GM06990 (cell line): Measurements from ENCODE around the gene WDCP.

Source experiments
- DNase-seq: peaks from one replicate; pipeline ENCODE4 v3.0.0-alpha.2; 2011; ENCODE audit not compliant: insufficient read length; ENCODE audit errors: extremely low read depth
- H3K27me3 ChIP-seq: replicated peaks from 2 replicates; pipeline ENCODE4 v1.6.0; 2011; ENCODE audit warnings: low read length; ENCODE audit not compliant: control insufficient read depth, insufficient read depth
- H3K36me3 ChIP-seq: 2 replicates; pipeline ENCODE4 v1.5.1; 2011; ENCODE audit warnings: low read length; ENCODE audit not compliant: control insufficient read depth, insufficient read depth
- H3K4me3 ChIP-seq: replicated peaks from 2 replicates; pipeline ENCODE4 v1.5.1; 2011; ENCODE audit warnings: low read depth, mild to moderate bottlenecking, control low read depth, low read length
- CTCF ChIP-seq: IDR thresholded peaks from 2 replicates; pipeline ENCODE4 v1.5.1; 2011; ENCODE audit warnings: low read length, control low read depth, mild to moderate bottlenecking, inconsistent platforms; ENCODE audit not compliant: insufficient read depth, poor library complexity, severe bottlenecking

Gene WDCP

GRCh38 chr2:24020244-24020643 is 26.9 kb downstream of the WDCP start:
- no peaks in the 10 kb centered on the region for H3K27me3 ChIP-seq
- no peak for DNase-seq
- TF ChIP-seq CTCF, result no peak
- H3K36me3 ChIP-seq, result peaks cover 7% of the 10 kb centered on the region
- H3K4me3 ChIP-seq, result no peak overlapping the region

GRCh38 chr2:24019729-24020128 is 27.5 kb downstream of the WDCP start:
- DNase-seq, result no peak
- H3K27me3 ChIP-seq, result no peaks in the 10 kb centered on the region
- no peak for TF ChIP-seq CTCF
- H3K36me3 ChIP-seq, result peaks cover 7% of the 10 kb centered on the region
- H3K4me3 ChIP-seq, result no peak overlapping the region

GRCh38 chr2:24018241-24018640 is 28.9 kb downstream of the WDCP start:
- Histone ChIP-seq H3K27me3 (no peaks in the 10 kb centered on the region), H3K36me3 (peaks cover 4% of the 10 kb centered on the region; the same call in 1 of the 2 replicates), H3K4me3 (no peak overlapping the region)
- TF ChIP-seq CTCF, result no peak
- no peak for DNase-seq

GRCh38 chr2:24017711-24018110 is 29.5 kb downstream of the WDCP start:
- no peak for DNase-seq
- Histone ChIP-seq H3K4me3 (no peak overlapping the region), H3K36me3 (no peaks in the 10 kb centered on the region; the same call in 1 of the 2 replicates), H3K27me3 (no peaks in the 10 kb centered on the region)
- no peak for TF ChIP-seq CTCF

- no peak overlapping the region for H3K4me3 ChIP-seq
- no peak for TF ChIP-seq CTCF
- H3K36me3 ChIP-seq, result no peaks in the 10 kb centered on the region
These were observed 30.1 kb downstream of the WDCP start for GRCh38 chr2:24016853-24017703.

More at GRCh38 chr2:24016853-24017703, 30.1 kb downstream of the WDCP start:
- H3K27me3 ChIP-seq, result no peaks in the 10 kb centered on the region
- no peak for DNase-seq
